K562 (cell line): ENCODE data around the gene METRN. TPM values are rescaled to one million over a fixed set of nuclear protein-coding genes. Genes with fewer than 3 reads are reported as not detected.
A peak's percentile ranks its signal among the peaks of the same experiment; 100 is the strongest.

Experiments
- ATAC-seq: fragments of 200-7000 bp; cut with Tn5 transposase; 3 replicates; pipeline ENCODE4 v1.9.1; 2020; ENCODE audit warnings: moderate library complexity
- BruUV-seq: library from RNA; stranded (reverse); fragments of 400-500 nt; replicated peaks from 2 replicates; lab custom pipeline; 2021; lab: Mats Ljungman, UMichigan
- CTCF ChIA-PET: fragments of 300-600 bp; formaldehyde crosslinking; extraction: SDS; loops from one replicate; lab custom pipeline; 2021; ENCODE audit warnings: low intra/inter-chr PET ratio; lab: Yijun Ruan, JAX
- POLR2A ChIA-PET: fragments of 300-600, 350-650 bp; sonication (Branson Sonifier 250); formaldehyde crosslinking; extraction: SDS; loops from one replicate; lab custom pipeline; 2021; ENCODE audit warnings: antibody characterized with exemption, inconsistent platforms; lab: Yijun Ruan, JAX
- DNase-seq, 4 experiments: peaks; one replicate each; pipeline versions ENCODE4 v3.0.0 to v3.0.0-alpha.2; 2011 to 2018; ENCODE audit warnings: low spot score in 3 of 4, mixed read lengths in 3 of 4; ENCODE audit errors: extremely low read depth in 1 of 4
- FAIRE-seq: peaks from 2 replicates; lab custom pipeline; 2011; peaks lifted over from hg19 to GRCh38; lab: Jason Lieb, UNC
- H2AFZ ChIP-seq: 2 replicates; pipeline ENCODE4 v1.6.0; 2011; ENCODE audit warnings: low read depth, low read length, control low read depth, inconsistent platforms
- H3K27ac ChIP-seq: fragments of 200-600 bp; 3 replicates; pipeline ENCODE4 v1.8.0; 2011; ENCODE audit warnings: low read depth, mild to moderate bottlenecking, control low read depth, inconsistent platforms, low read length, moderate library complexity, mixed read lengths; ENCODE audit errors: extremely low read depth
- H3K27me3 ChIP-seq, 2 experiments: fragments of 300-600 bp in 1 of 2; 2 replicates in 1 of 2; 3 replicates in 1 of 2; pipeline versions ENCODE4 v1.6.0 to v1.8.0; 2011; ENCODE audit warnings: inconsistent platforms in 2 of 2, low read length in 2 of 2, mild to moderate bottlenecking in 1 of 2, mixed read lengths in 1 of 2, moderate library complexity in 1 of 2; ENCODE audit not compliant: control insufficient read depth in 2 of 2, insufficient read depth in 2 of 2
- H3K36me3 ChIP-seq: fragments of 300-600 bp; 3 replicates; pipeline ENCODE4 v1.8.0; 2011; ENCODE audit warnings: mild to moderate bottlenecking, low read length, inconsistent platforms; ENCODE audit not compliant: control insufficient read depth, insufficient read depth
- H3K4me1 ChIP-seq, 2 experiments: fragments of 200-600 bp in 1 of 2; replicated peaks in 1 of 2; 2 replicates in 1 of 2; 3 replicates in 1 of 2; pipeline versions ENCODE4 v1.5.1 to v1.8.0; 2011; ENCODE audit warnings: inconsistent platforms in 2 of 2, low read length in 2 of 2, mild to moderate bottlenecking in 1 of 2, mixed read lengths in 1 of 2, moderate library complexity in 1 of 2; ENCODE audit not compliant: control insufficient read depth in 2 of 2, insufficient read depth in 2 of 2
- H3K4me2 ChIP-seq: 2 replicates; pipeline ENCODE4 v1.6.1; 2011; ENCODE audit warnings: low read length, control low read depth, inconsistent platforms, mixed read lengths; ENCODE audit not compliant: insufficient read depth
- H3K4me3 ChIP-seq: fragments of 200-600 bp; sonication (generic), shearing (Covaris generic); 2 replicates; pipeline ENCODE4 v1.5.1; 2016; ENCODE audit warnings: control low read depth, inconsistent platforms
- H3K79me2 ChIP-seq: fragments of 200-600 bp; 3 replicates; pipeline ENCODE4 v1.8.0; 2011; ENCODE audit warnings: low read length, inconsistent platforms; ENCODE audit not compliant: control insufficient read depth, insufficient read depth
- H3K9ac ChIP-seq, 2 experiments: 2 replicates each; pipeline versions ENCODE4 v1.6.0 to v1.6.1; 2011; ENCODE audit warnings: low read depth in 2 of 2, low read length in 2 of 2, control low read depth in 1 of 2, inconsistent platforms in 1 of 2, mild to moderate bottlenecking in 1 of 2, mixed read lengths in 1 of 2; ENCODE audit not compliant: insufficient read depth in 1 of 2
- H3K9me1 ChIP-seq: one replicate; pipeline ENCODE4 v1.6.0; 2011; ENCODE audit warnings: inconsistent platforms, mild to moderate bottlenecking, low read length, moderate library complexity; ENCODE audit not compliant: control insufficient read depth, insufficient read depth
- H3K9me3 ChIP-seq: replicated peaks from 2 replicates; pipeline ENCODE4 v1.5.1; 2011; ENCODE audit warnings: low read depth, low read length, inconsistent platforms; ENCODE audit not compliant: control insufficient read depth, insufficient read depth
- H4K20me1 ChIP-seq: replicated peaks from 2 replicates; pipeline ENCODE4 v1.6.1; 2011; ENCODE audit warnings: low read length, inconsistent platforms, mixed read lengths; ENCODE audit not compliant: control insufficient read depth, insufficient read depth
- ATF3 ChIP-seq, 2 experiments: fragments of 450-650 bp in 1 of 2; sonication (generic) in 1 of 2; formaldehyde crosslinking in 1 of 2; IDR thresholded peaks in 1 of 2; conservative IDR thresholded peaks in 1 of 2; 2 replicates each; pipeline versions ENCODE4 v1.6.1 to v1.8.1; 2016 to 2023; ENCODE audit warnings: mild to moderate bottlenecking in 2 of 2, moderate library complexity in 2 of 2, inconsistent platforms in 1 of 2, missing genetic modification reagents in 1 of 2
- EWSR1 ChIP-seq: fragments of 450-650 bp; IDR thresholded peaks from 2 replicates; pipeline ENCODE4 v1.6.1; 2018; ENCODE audit warnings: borderline replicate concordance, mild to moderate bottlenecking, low read depth, moderate library complexity; ENCODE audit not compliant: partially characterized antibody
- MAFK ChIP-seq: IDR thresholded peaks from 2 replicates; pipeline ENCODE4 v1.6.1; 2011; ENCODE audit warnings: low read length, improper control_type of control experiment
- NUFIP1 ChIP-seq: fragments of 450-650 bp; IDR thresholded peaks from 2 replicates; pipeline ENCODE4 v1.6.1; 2018; ENCODE audit not compliant: partially characterized antibody
- PTBP1 ChIP-seq: fragments of 200-400 bp; formaldehyde crosslinking; IDR thresholded peaks from 2 replicates; pipeline ENCODE4 v1.6.1; 2017; ENCODE audit warnings: low read depth, low read length
- SP1 ChIP-seq: sonication (generic); formaldehyde crosslinking; IDR thresholded peaks from 2 replicates; pipeline ENCODE4 v1.8.1; 2022; ENCODE audit warnings: mild to moderate bottlenecking, missing genetic modification reagents
- XRCC5 ChIP-seq: fragments of 200-400 bp; formaldehyde crosslinking; IDR thresholded peaks from 2 replicates; pipeline ENCODE4 v1.6.1; 2017; ENCODE audit warnings: low read depth, mild to moderate bottlenecking, low read length
- ZNF507 ChIP-seq: conservative IDR thresholded peaks from 2 replicates; pipeline ENCODE4 v1.6.1; 2017; ENCODE audit warnings: missing genetic modification characterization, missing compliant biosample characterization
- ZNF75A ChIP-seq: fragments of 450-650 bp; formaldehyde crosslinking; IDR thresholded peaks from 2 replicates; pipeline ENCODE4 v1.4.0; 2020; ENCODE audit warnings: mild to moderate bottlenecking
- WGBS: fragments of 100-300 bp; shearing (Covaris generic); methylation state at CpG from one replicate; pipeline ENCODE4 v1.1.6; 2016; ENCODE audit warnings: low coverage, mixed read lengths; ENCODE audit not compliant: insufficient coverage; ENCODE audit errors: missing lambda C conversion rate; 5-methylcytosine and 5-hydroxymethylcytosine counted together
- in situ Hi-C: fragments of 300-500 bp; cut with MboI; formaldehyde crosslinking; loops from 4 replicates; pipeline ENCODE4 v1.15.0; 2018; ENCODE audit warnings: inconsistent platforms, mixed read lengths
- intact Hi-C: fragments of 100-400 bp; cut with micrococcal nuclease; formaldehyde crosslinking; loops from 2 replicates; pipeline ENCODE4 v1.14.2; 2022
- polyA plus RNA-seq, 8 experiments: library from polyadenylated mRNA; depleted of rRNA in 4 of 8; stranded (reverse) in 5 of 8; unstranded in 3 of 8; fragments of >200 nt; fragmentation: Nextera tagmentation in 2 of 8; fragmentation: Illumina TruSeq in 1 of 8; extraction: Ambion mirVana in 2 of 8; extraction: Trizol in 1 of 8; gene quantifications; 2 replicates each; pipeline versions ENCODE4 v1.2.1 to v1.2.3, GENCODE V29; 2011 to 2014; ENCODE audit warnings: inconsistent platforms in 1 of 8, missing spikeins in 1 of 8
- total RNA-seq, 7 experiments: library from RNA; depleted of rRNA in 6 of 7; stranded (reverse); fragments of >200 nt in 6 of 7; fragmentation: Illumina TruSeq in 2 of 7; extraction: Trizol in 2 of 7; gene quantifications; 2 replicates each; pipeline versions ENCODE4 v1.2.1 to v1.2.3, GENCODE V29; 2011 to 2021; ENCODE audit warnings: low replicate concordance in 1 of 7
- TF ChIP-seq, protein P1 (sequence below): fragments of 250-450 bp; sonication (Bioruptor Pico); IDR thresholded peaks from 2 replicates; pipeline ENCODE4 v1.5.0; 2021; ENCODE audit warnings: mild to moderate bottlenecking, moderate library complexity

The METRN gene
- total and polyA plus RNA-seq, 9 of the 15 experiments (the other 6 are each of a cell fraction or from before 2014, with no cell fraction given), result 0.20 to 89.8 (median 15.4) TPM

DNA sequence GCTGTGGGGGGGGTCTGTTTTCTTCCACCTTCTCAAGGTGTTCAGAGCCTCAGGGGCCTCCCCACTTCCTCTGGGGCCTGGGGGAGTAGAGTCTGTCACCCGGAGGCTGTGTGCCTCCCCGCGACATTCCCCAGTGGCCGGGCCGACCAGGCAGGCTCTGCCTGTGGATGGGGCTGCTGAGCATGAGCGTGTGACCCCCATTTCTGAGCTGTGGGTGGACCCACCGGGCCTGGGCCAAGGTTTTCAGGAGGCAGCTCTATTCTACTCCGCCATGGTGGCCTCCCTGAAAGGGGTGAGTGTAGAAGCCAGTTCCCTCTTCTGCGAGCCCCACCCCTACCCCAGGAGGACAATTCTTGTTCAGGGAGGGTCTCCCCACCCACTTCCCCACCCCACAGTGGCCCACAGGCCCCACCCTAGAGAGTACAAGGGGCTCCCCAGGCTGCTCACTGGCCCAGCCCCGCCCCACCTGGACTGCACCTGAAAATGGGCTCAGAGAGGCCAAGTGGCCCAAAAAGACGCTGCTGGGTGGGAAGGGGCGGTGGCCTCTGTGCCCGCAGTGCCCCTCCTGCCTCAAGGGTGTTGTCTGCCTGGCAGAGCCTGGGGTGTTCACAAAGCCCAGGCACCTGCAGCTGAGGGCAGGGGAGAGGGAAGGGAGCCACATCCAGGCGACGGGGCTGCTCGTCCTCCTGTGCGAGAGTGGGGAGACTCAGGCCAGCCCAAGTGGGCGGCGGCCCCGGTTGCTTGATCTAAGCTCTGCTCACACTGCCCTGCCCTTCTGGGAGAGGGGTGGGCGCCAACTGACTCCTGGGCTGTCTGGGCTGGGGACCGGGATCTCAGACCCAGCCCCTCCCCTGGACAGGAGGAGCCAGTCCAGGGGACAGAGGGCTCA lies 47.0 kb downstream of the METRN start:
- BruUV-seq, result no TSS peak
- DNase-seq (no peak), ATAC-seq (peak; percentile 17; the same call in 1 of the 3 replicates), FAIRE-seq (no peak)
- H3K27ac ChIP-seq, result no peak overlapping the region
- 0 out of 2 replicates have a peak, but pooled peaks cover 3% of the 10 kb centered on the region for H4K20me1 ChIP-seq
- POLR2A ChIA-PET, result interaction anchor here (0.6 to 0.7 kb wide), 2 partner anchors 388 to 462 kb away, joined by 3 read pairs; no protein-coding TSS in a partner anchor
- 13% methylated on average over 16 of the region's 22 CpGs for WGBS
- no peaks in the 10 kb centered on the region for H3K36me3 ChIP-seq
- no peaks in the 10 kb centered on the region for H3K9me1 ChIP-seq
- no peak overlapping the region for H3K4me2 ChIP-seq
- H2AFZ ChIP-seq, result no peak overlapping the region
- H3K9ac ChIP-seq, result peak overlapping the region in 1 of 2 experiments; percentile 64; a peak in 2 of 4 replicates
- H3K4me3 ChIP-seq, result no peak overlapping the region
- TF ChIP-seq NUFIP1 (no peak), ATF3 (IDR thresholded peaks at IDR 0.05) (no peak), ATF3 (CRISPR knock-in tag; conservative IDR thresholded peaks at IDR 0.05) (no peak), ZNF507 (no peak), XRCC5 (no peak), EWSR1 (no peak), ZNF75A (CRISPR knock-in tag) (no peak), PTBP1 (no peak), SP1 (CRISPR knock-in tag) (no peak), MAFK (no peak)
- TF ChIP-seq, protein P1, sequence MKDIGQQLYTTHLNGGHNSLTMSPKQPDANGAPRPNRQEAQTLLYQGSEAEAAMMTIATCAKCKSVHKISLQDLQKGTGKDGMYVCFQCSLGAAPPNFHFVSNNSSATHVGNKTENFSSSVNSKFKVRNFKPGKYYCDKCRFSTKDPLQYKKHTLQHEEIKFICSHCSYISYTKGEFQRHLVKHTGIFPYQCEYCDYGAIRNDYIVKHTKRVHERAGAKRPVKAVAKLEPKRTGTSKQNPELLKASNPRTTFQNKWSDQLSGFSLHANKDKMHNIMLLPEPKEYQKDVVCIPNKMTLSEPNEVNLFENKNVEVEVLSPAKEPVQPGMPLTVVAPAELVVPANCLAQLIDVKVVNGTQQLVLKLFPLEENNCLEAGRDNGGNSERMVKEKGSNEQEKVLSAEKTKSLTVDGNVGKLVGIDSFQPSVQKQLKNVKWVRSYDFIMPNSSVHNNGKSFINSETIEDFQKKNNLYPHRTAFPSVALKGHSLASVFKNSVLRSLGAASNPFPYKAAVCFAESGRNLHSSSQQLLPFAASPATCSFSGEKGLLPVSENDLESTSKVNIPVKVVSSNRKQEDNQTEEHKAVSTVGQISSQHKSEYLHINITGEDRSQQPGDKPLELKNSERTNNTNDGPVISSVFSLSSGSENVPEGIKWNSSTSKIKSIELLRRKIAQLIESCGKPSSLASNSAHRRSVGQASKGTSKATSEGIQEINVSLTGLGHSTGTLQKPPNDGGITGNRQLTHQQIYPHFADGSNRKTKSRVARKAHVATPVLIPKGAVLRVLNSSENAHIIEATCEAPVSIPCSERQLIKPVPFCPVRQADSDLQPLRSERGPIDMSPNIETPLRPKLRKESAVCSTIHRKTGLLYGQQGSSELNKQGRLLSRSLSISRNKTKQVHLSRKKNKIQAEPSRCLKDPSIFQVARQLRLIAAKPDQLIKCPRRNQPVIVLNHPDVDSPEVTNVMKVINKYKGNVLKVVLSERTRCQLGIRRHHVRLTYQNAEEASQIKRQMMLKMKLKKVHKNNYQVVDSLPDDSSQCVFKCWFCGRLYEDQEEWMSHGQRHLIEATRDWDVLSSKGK (CRISPR knock-in tag), result no peak
- H3K27me3 ChIP-seq, result peaks cover 0 to 6% of the 10 kb centered on the region in 2 experiments; a peak in 1 of 5 replicates
- in situ Hi-C loops, result no loop called here
- CTCF ChIA-PET, result no interaction called here
- peaks cover 2 to 71% of the 10 kb centered on the region in 2 experiments; a peak in 4 of 5 replicates for H3K4me1 ChIP-seq
- intact Hi-C loops, result no loop called here
- no peaks in the 10 kb centered on the region for H3K9me3 ChIP-seq
- H3K79me2 ChIP-seq, result no peaks in the 10 kb centered on the region
